ENCODE results near the gene SMPDL3A. TPM values are rescaled to one million over a fixed set of nuclear protein-coding genes. Genes with fewer than 3 reads are reported as not detected.
A peak's percentile ranks its signal among the peaks of the same experiment; 100 is the strongest.
"Not testable (repeated sequence)": the region's sequence is repeated elsewhere in the genome, so short reads cannot be mapped to it uniquely, and the experiment has no call there.

The SMPDL3A gene
- 11.3 TPM for total RNA-seq

- peak; percentile 86 for DNase-seq
Observed at GRCh38 chr6:122789182-122790027, at the start of gene SMPDL3A. Gene SMPDL3A (plus strand): TSS chr6:122789258. CDS start chr6:122789347, 89 bp downstream.

- DNase-seq, result no peak
Observed at GRCh38 chr6:122740091-122740490, 49.0 kb upstream of the SMPDL3A start.

GRCh38 chr6:122740936-122741335 lies 48.1 kb upstream of the SMPDL3A start:
- DNase-seq, result no peak

- not testable (repeated sequence) for DNase-seq
Observed at GRCh38 chr6:122744247-122744646, 44.8 kb upstream of the SMPDL3A start.

- DNase-seq, result not testable (repeated sequence)
Observed at GRCh38 chr6:122744856-122745255, 44.2 kb upstream of the SMPDL3A start.

- DNase-seq, result no peak
Observed at GRCh38 chr6:122746688-122747087, 42.4 kb upstream of the SMPDL3A start.

- DNase-seq, result no peak
Observed at GRCh38 chr6:122747573-122747972, 41.5 kb upstream of the SMPDL3A start.

GRCh38 chr6:122748945-122749344 lies 40.1 kb upstream of the SMPDL3A start:
- DNase-seq, result not testable (repeated sequence)

- no peak for DNase-seq
Observed at GRCh38 chr6:122749451-122750050, 39.5 kb upstream of the SMPDL3A start.

GRCh38 chr6:122751326-122751725 lies 37.7 kb upstream of the SMPDL3A start:
- no peak for DNase-seq

GRCh38 chr6:122752459-122752858 lies 36.6 kb upstream of the SMPDL3A start:
- no peak for DNase-seq

GRCh38 chr6:122753000-122753687 lies 35.9 kb upstream of the SMPDL3A start:
- DNase-seq, result no peak

- DNase-seq, result no peak
Observed at GRCh38 chr6:122753688-122754056, 35.4 kb upstream of the SMPDL3A start.

GRCh38 chr6:122754191-122754731 lies 34.8 kb upstream of the SMPDL3A start:
- no peak for DNase-seq

- no peak for DNase-seq
Observed at GRCh38 chr6:122755901-122756300, 33.2 kb upstream of the SMPDL3A start.

- no peak for DNase-seq
Observed at GRCh38 chr6:122758927-122759334, 30.1 kb upstream of the SMPDL3A start.

GRCh38 chr6:122760330-122760729 lies 28.7 kb upstream of the SMPDL3A start:
- no peak for DNase-seq

- DNase-seq, result no peak
Observed at GRCh38 chr6:122766256-122766655, 22.8 kb upstream of the SMPDL3A start.

- DNase-seq, result no peak
Observed at GRCh38 chr6:122770835-122771601, 18.0 kb upstream of the SMPDL3A start.

GRCh38 chr6:122772724-122773415 lies 16.2 kb upstream of the SMPDL3A start:
- DNase-seq, result no peak

GRCh38 chr6:122775975-122776374 lies 13.1 kb upstream of the SMPDL3A start:
- DNase-seq, result no peak
